H7 (cell line): ENCODE data around the gene MYL6B. TPM values are rescaled to one million over a fixed set of nuclear protein-coding genes. Genes with fewer than 3 reads are reported as not detected.
"Not testable (repeated sequence)": the region's sequence is repeated elsewhere in the genome, so short reads cannot be mapped to it uniquely, and the experiment has no call there.

ENCODE experiments used
- DNase-seq: peaks from one replicate; pipeline ENCODE4 v3.0.0; 2012
- H3K27me3 ChIP-seq: 2 replicates; pipeline ENCODE4 v1.6.0; 2011; ENCODE audit warnings: mild to moderate bottlenecking, low read length; ENCODE audit not compliant: control insufficient read depth, insufficient read depth
- H3K36me3 ChIP-seq: replicated peaks from 2 replicates; pipeline ENCODE4 v1.5.1; 2011; ENCODE audit warnings: low read length; ENCODE audit not compliant: control insufficient read depth, insufficient read depth
- H3K4me3 ChIP-seq: 2 replicates; pipeline ENCODE4 v1.5.1; 2011; ENCODE audit warnings: low read depth, mild to moderate bottlenecking, control low read depth, low read length, moderate library complexity; ENCODE audit not compliant: insufficient read depth
- total RNA-seq: library from RNA; depleted of rRNA; stranded (reverse); fragments of >200 nt; shearing (Covaris generic); gene quantifications from 2 replicates; pipeline ENCODE4 v1.2.3, GENCODE V29; 2014

The MYL6B gene
- total RNA-seq, 1 experiment from 2014 or later = 129 TPM

- peaks cover 9% of the 10 kb centered on the region for H3K36me3 ChIP-seq
- H3K27me3 ChIP-seq = no peaks in the 10 kb centered on the region
- no peak for DNase-seq
- H3K4me3 ChIP-seq = no peak overlapping the region
Measured at GRCh38 chr12:56154246-56154771, 1.9 kb downstream of the MYL6B start.

GRCh38 chr12:56154818-56155217 is 2.4 kb downstream of the MYL6B start:
- H3K4me3 ChIP-seq = no peak overlapping the region
- DNase-seq = no peak
- no peaks in the 10 kb centered on the region for H3K27me3 ChIP-seq
- peaks cover 14% of the 10 kb centered on the region for H3K36me3 ChIP-seq

GRCh38 chr12:56155256-56155845 is 3.0 kb downstream of the MYL6B start:
- Histone ChIP-seq H3K4me3 (no peak overlapping the region), H3K27me3 (no peaks in the 10 kb centered on the region), H3K36me3 (peaks cover 18% of the 10 kb centered on the region)
- DNase-seq = no peak

- H3K27me3 ChIP-seq, DNase-seq: not testable (repeated sequence)
- peak overlapping the region; percentile 44 for H3K4me3 ChIP-seq
- H3K36me3 ChIP-seq = peaks cover 31% of the 10 kb centered on the region
Measured at GRCh38 chr12:56156464-56157200, 4.2 kb downstream of the MYL6B start.

GRCh38 chr12:56157201-56158028 is 5.0 kb downstream of the MYL6B start:
- H3K4me3 ChIP-seq = peak overlapping the region; percentile 44
- peak; percentile 93 for DNase-seq
- peaks cover 36% of the 10 kb centered on the region for H3K36me3 ChIP-seq

GRCh38 chr12:56158029-56158925 is 5.9 kb downstream of the MYL6B start, which contains the start of gene MYL6:
Gene MYL6, plus strand, starts transcription at chr12:56158359. Its CDS starts 43 bp downstream, at chr12:56158402.
- H3K27me3 ChIP-seq = no peaks in the 10 kb centered on the region
- H3K4me3 ChIP-seq = peak within 1 kb of the TSS; percentile 70
- H3K36me3 ChIP-seq = peaks cover 40% of the 10 kb centered on the region
- DNase-seq = peak; percentile 95

More at GRCh38 chr12:56157201-56158028, 5.0 kb downstream of the MYL6B start:
- H3K27me3 ChIP-seq = no peaks in the 10 kb centered on the region

GRCh38 chr12:56158926-56159461 is 6.6 kb downstream of the MYL6B start:
- H3K27me3 ChIP-seq = no peaks in the 10 kb centered on the region
- H3K36me3 ChIP-seq = peaks cover 43% of the 10 kb centered on the region
- peak; percentile 76 for DNase-seq
- H3K4me3 ChIP-seq = peak overlapping the region; percentile 70

- DNase-seq = no peak
- H3K36me3 ChIP-seq = peaks cover 44% of the 10 kb centered on the region
- H3K4me3 ChIP-seq = peak overlapping the region; percentile 70
- no peaks in the 10 kb centered on the region for H3K27me3 ChIP-seq
Measured at GRCh38 chr12:56159482-56160192, 7.2 kb downstream of the MYL6B start.

- Histone ChIP-seq H3K36me3 (peaks cover 46% of the 10 kb centered on the region), H3K27me3 (no peaks in the 10 kb centered on the region), H3K4me3 (peak overlapping the region; percentile 70)
- DNase-seq = no peak
Measured at GRCh38 chr12:56160193-56160763, 7.9 kb downstream of the MYL6B start.

GRCh38 chr12:56160894-56161689 is 8.7 kb downstream of the MYL6B start:
- Histone ChIP-seq H3K4me3 (no peak overlapping the region), H3K36me3 (peaks cover 48% of the 10 kb centered on the region), H3K27me3 (no peaks in the 10 kb centered on the region)
- DNase-seq = no peak

- Histone ChIP-seq H3K36me3 (peaks cover 48% of the 10 kb centered on the region), H3K27me3 (no peaks in the 10 kb centered on the region), H3K4me3 (no peak overlapping the region)
- DNase-seq = no peak
Measured at GRCh38 chr12:56161690-56162351, 9.4 kb downstream of the MYL6B start.
